ENCODE data around the gene TMEM176B.

GRCh38 chr7:150759479-150759878 is 40.7 kb downstream of the TMEM176B start:
- TF ChIP-seq EZH2phosphoT487 (IDR thresholded peaks at IDR 0.05; ENCODE audit: insufficient read depth, low read depth) (no peak), EZH2 (IDR thresholded peaks at IDR 0.05; ENCODE audit: insufficient read depth, poor library complexity, severe bottlenecking) (no peak)
